Fibroblast of the aortic adventitia (primary cell): ENCODE results near the gene UCKL1. TPM values are rescaled to one million over a fixed set of nuclear protein-coding genes. Genes with fewer than 3 reads are reported as not detected.

ENCODE experiments used
- DNase-seq: peaks from one replicate; pipeline ENCODE4 v3.0.0-alpha.2; 2010; ENCODE audit warnings: low read depth
- H3K4me3 ChIP-seq: 2 replicates; pipeline ENCODE4 v1.5.1; 2011; ENCODE audit warnings: low read depth, mild to moderate bottlenecking, control low read depth, low read length, moderate library complexity
- total RNA-seq: library from RNA; depleted of rRNA; stranded (reverse); fragments of >200 nt; gene quantifications from 2 replicates; pipeline ENCODE4 v1.2.3, GENCODE V29; 2012; ENCODE audit warnings: low replicate concordance
- TF ChIP-seq, protein P1 (sequence below): IDR thresholded peaks from 2 replicates; pipeline ENCODE4 v1.5.1; 2011; ENCODE audit warnings: mild to moderate bottlenecking, low read length, control low read depth, inconsistent platforms; ENCODE audit not compliant: insufficient read depth

The UCKL1 gene
- total RNA-seq, 1 donor = 16.0 TPM

GRCh38 chr20:63957004-63957689 is 931 bp upstream of the UCKL1 start:
- TF ChIP-seq, protein P1, sequence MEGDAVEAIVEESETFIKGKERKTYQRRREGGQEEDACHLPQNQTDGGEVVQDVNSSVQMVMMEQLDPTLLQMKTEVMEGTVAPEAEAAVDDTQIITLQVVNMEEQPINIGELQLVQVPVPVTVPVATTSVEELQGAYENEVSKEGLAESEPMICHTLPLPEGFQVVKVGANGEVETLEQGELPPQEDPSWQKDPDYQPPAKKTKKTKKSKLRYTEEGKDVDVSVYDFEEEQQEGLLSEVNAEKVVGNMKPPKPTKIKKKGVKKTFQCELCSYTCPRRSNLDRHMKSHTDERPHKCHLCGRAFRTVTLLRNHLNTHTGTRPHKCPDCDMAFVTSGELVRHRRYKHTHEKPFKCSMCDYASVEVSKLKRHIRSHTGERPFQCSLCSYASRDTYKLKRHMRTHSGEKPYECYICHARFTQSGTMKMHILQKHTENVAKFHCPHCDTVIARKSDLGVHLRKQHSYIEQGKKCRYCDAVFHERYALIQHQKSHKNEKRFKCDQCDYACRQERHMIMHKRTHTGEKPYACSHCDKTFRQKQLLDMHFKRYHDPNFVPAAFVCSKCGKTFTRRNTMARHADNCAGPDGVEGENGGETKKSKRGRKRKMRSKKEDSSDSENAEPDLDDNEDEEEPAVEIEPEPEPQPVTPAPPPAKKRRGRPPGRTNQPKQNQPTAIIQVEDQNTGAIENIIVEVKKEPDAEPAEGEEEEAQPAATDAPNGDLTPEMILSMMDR = peak; percentile 7
- H3K4me3 ChIP-seq = peak overlapping the region; percentile 61
- DNase-seq = peak; percentile 61

DNA sequence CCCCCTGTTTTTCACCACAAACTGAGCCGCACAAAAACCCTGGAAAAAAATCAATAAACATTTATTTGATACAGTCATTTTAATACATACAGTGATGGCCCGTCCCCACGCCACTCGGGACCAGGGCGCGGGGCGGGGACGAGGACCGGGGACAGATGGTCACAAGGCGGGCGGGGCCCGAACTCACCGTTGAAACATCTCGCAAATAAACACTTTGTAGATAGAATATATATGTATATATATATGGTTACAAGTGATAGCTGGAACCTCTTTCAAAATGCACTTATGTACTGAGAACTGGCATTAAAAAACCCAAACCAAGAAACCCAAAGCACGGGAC is 418 bp upstream of the UCKL1 start:
- TF ChIP-seq, protein P1 = no peak
- DNase-seq = no peak
- H3K4me3 ChIP-seq = peak overlapping the region; percentile 61

- DNase-seq = peak; percentile 36
- TF ChIP-seq, protein P1 = no peak
- H3K4me3 ChIP-seq = peak overlapping the region; percentile 87
Measured at GRCh38 chr20:63955281-63955826, 862 bp downstream of the UCKL1 start.

GRCh38 chr20:63953764-63954429 is 2.3 kb downstream of the UCKL1 start:
- DNase-seq = no peak
- H3K4me3 ChIP-seq = peak overlapping the region; percentile 87
- TF ChIP-seq, protein P1 = no peak

DNA sequence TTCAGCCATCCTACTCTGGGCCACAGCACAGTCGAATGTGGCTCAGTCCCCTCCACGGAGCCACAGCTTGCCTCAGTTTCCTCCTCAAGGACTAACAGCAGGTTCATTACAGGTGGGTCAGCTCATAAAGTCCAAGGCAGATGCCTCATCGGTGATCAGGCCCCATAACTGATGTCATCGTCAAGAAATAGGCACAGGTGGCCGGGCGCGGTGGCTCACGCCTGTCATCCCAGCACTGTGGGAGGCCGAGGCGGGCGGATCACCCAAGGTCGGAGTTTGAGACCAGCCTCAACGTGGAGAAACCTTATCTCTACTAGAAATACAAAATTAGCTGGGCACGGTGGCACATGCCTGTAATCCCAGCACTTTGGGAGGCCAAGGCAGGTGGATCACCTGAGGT is 3.4 kb downstream of the UCKL1 start:
- no peak overlapping the region for H3K4me3 ChIP-seq
- no peak for DNase-seq
- TF ChIP-seq, protein P1 = no peak

- DNase-seq = no peak
- TF ChIP-seq, protein P1 = no peak
- H3K4me3 ChIP-seq = no peak overlapping the region
Measured at GRCh38 chr20:63952210-63952535, 4.0 kb downstream of the UCKL1 start.
